Naive B cell (primary cell): ENCODE measurements around the gene CCDC171. TPM values are rescaled to one million over a fixed set of nuclear protein-coding genes. Genes with fewer than 3 reads are reported as not detected.

Experiments
- polyA plus RNA-seq, 6 donors: library from polyadenylated mRNA; unstranded; fragments of 300-500 nt; fragmentation: Illumina TruSeq; gene quantifications; one replicate each; pipeline ENCODE4 v1.2.3, GENCODE V29; 2021; ENCODE audit warnings: low read depth in 6 of 6

Gene CCDC171
- polyA plus RNA-seq, 6 donors from 2014 or later: 0.17 to 0.62 (median 0.38) TPM; not detected in 1

Other genes starting within 250 kb of the CCDC171 start
- 1 to 10 TPM in 5 of 6 donors, under 1 TPM in 1; 0.19 to 6.7 (median 3.2) TPM for gene TTC39B, start 245.8 kb upstream of the CCDC171 start, polyA plus RNA-seq
- gene SNAPC3, start 130.2 kb upstream of the CCDC171 start, polyA plus RNA-seq: 10 to 100 TPM; 16.0 to 25.3 (median 22.0) TPM
- 100 to 1,000 TPM in 1 of 6 donors, 10 to 100 TPM in 5; 38.8 to 116 (median 84.6) TPM for gene PSIP1, start 42.1 kb upstream of the CCDC171 start, polyA plus RNA-seq